Endometrium (tissue), 2 donors: ENCODE measurements around the gene C1QTNF6.

Experiments used
- FAIRE-seq: peaks from 2 replicates; lab custom pipeline; 2012; peaks lifted over from hg19 to GRCh38; lab: Jason Lieb, UNC
- donor health status: control.
- donor health status: control.

The C1QTNF6 gene

DNA sequence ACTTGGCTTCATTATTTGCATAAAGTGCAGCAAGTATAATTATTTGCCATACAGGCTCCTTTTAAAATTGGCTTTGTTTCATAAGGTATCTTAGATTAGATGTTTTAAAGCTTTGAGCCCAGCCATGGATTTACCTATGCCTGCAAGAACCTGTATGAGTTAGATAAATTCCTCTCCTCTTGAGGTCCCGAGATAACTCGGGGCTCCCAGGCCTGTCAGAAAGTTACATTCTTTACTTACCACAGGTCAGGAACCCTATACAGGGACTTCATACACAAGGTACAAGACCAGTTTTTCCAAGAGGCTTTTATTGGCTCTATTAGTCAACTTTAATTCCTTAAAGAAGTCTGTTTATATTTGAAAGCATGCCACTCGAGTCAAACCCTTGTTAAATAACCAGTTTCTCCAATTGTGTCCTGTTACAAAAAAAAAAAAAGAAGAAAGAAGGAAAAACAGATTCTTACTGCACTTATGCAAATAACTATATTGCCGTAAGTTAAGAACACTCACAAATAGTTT lies 2.3 kb upstream of the C1QTNF6 start:
- FAIRE-seq: no peak

- FAIRE-seq: no peak
Observed at GRCh38 chr22:37188901-37189466, 937 bp upstream of the C1QTNF6 start.

DNA sequence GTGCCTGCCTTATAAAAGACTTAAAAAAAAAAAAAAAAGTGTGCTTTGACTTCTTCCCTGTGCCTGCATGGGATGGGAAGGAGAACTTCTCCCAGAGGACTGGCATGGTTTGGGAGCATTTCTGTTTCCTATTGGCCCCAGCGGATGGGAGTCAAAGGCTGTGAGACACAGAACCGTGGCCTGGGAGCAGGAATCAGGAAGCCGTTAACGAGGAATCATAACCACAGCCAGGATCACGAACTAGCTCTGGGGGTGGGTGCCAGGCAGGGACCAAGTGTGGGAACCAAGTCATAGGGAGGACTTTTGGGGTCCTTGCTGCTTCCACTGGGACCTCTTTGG lies 526 bp downstream of the C1QTNF6 start:
- FAIRE-seq: no peak

DNA sequence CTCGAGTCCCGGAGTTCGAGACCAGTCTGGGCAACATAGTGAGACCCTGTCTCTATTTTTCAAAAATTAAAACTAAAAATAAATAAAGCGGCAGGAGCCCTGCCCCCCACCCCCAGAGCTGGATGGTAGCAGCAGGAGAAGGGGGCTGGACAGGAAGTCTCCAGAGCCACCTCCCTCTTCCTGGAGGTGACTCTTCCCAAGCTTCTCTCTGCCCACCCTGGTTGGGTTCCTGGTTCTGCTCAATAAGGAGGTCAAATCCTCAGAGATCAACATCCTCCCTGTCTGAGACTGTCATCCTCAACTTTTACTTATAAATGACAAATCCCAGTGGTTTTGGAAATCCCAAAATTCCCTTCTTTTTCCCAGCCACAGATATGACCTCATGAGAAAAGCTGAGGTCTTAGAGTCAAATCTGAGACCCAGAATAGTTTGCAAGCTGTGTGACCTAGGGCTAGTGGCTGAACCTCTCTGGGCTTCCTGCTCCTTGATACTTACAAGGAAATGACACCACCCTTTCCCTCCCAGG lies 987 bp downstream of the C1QTNF6 start:
- no peak for FAIRE-seq

GRCh38 chr22:37186228-37186996 lies 1.6 kb downstream of the C1QTNF6 start:
- FAIRE-seq: no peak

GRCh38 chr22:37185646-37186227 lies 2.3 kb downstream of the C1QTNF6 start:
- no peak for FAIRE-seq

- FAIRE-seq: no peak
Observed at GRCh38 chr22:37184816-37185541, 3.1 kb downstream of the C1QTNF6 start.

- FAIRE-seq: no peak
Observed at GRCh38 chr22:37184380-37184755, 3.7 kb downstream of the C1QTNF6 start.

DNA sequence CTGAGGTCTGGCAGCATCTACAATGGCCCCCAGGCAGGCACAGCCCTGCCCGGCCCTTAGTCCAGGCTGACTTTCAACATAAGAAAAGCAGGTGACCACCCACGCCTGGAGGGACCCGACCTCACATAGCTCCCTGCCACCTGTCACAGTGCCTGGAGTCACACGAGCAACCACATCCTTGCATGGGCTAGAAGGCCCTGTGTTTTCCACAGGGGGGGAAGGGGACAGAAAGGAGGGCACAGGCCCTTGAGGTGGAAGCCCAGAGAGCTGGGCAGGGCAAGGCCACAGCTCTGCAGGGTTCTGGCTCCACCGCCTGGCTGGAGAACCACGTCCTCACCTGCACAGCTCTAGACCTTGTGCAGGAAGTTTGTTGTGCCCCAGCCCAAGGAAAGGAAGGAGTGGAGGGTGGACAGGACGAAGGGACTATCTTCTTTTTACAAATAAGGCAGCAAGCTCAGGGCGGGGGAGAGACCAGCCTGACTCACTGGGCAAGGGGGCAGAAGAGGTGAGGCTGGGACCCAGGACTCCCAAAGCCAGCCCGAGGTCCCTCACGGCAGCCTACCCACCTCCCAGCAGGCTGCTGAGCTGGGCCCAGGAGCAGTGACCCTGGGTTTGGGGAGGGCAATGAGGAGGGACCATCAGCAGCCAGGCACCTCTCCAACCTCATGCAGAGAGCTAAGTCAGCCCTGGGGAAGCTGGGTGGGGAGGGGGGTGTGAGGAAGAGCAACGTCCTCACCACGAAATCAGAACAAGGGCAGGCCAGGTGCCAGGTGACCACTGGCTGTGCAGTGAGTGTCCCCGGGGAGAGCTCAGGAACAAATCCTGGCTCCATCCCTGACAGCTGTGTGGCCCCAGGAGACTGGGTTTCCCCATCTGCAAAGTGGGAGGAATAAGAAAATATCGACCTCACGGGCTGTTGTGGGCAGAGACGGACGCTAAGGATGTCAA lies 4.3 kb downstream of the C1QTNF6 start:
- FAIRE-seq: no peak

DNA sequence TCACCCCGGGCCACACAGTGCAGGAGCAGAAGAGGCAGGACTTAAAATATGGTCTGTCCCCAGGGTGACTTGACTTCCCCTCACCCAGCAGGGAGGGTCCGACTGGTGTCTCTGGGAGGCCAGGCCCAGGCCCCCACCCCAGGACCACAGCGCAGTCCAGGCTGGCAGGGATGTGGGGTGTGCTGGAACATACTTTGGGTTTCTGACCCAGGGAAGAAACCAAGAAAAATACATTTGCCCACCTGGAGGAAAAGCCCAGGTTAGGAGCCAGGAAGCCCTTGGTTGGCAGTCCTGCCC lies 5.2 kb downstream of the C1QTNF6 start:
- FAIRE-seq: no peak

DNA sequence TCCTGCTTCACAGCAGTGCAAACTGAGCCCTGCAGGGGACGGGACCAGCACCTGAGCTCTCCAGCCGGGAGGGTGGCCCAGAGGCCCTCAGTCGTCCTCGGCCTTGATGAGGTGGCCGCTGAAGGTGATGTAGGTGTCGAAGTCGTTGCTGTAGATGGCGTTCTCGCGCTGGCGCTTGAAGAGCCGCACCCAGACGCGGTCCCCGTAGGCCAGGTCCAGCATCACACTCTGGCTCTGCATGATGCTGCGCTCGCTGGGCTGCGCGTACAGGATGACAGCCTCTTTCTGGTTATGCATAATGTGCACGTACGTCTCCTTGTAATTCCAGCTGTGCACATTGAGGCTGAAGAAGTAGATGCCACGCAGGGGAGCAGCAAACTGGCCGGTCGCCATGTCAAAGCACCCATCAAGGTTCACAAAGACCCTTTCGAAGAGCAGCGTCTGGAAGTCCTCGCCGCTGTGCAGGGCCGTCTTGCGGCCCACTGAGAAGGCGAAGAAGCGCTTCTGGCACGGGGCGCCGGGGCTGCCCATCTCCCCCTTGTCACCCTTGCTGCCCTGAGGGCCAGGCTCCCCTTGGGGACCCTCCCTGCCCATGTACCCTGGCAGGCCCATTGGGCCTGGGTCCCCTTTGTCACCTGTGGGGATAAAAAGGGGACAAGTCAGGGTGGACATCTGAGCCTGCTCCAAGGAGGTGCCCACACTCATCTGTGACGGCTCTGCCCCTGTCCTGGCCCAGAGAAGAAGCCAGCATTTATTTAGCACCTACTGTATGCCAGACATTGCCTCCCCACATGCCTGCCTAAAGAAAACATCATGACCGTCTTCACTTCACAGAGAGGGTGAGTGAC lies 5.7 kb downstream of the C1QTNF6 start:
- no peak for FAIRE-seq

GRCh38 chr22:37181681-37182080 lies 6.4 kb downstream of the C1QTNF6 start:
- no peak for FAIRE-seq

GRCh38 chr22:37180531-37181231 lies 7.4 kb downstream of the C1QTNF6 start:
- FAIRE-seq: no peak

GRCh38 chr22:37179622-37180420 lies 8.2 kb downstream of the C1QTNF6 start:
- FAIRE-seq: no peak

DNA sequence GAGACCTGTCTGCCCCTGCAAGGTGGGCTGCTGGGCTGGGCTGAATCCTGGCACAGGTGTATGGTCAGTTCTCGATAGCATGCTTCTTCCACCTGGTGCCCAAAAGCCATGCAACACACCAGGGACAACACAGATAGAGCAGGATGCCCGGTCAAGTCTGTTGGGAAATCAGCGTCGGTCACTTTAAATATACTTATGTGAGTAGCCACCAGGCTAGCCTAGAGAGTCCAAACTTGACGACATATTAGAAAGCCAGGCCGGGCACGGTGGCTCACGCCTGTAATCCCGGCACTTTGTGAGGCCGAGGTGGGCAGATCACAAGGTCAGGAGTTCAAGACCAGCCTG lies 8.9 kb downstream of the C1QTNF6 start:
- FAIRE-seq: no peak

DNA sequence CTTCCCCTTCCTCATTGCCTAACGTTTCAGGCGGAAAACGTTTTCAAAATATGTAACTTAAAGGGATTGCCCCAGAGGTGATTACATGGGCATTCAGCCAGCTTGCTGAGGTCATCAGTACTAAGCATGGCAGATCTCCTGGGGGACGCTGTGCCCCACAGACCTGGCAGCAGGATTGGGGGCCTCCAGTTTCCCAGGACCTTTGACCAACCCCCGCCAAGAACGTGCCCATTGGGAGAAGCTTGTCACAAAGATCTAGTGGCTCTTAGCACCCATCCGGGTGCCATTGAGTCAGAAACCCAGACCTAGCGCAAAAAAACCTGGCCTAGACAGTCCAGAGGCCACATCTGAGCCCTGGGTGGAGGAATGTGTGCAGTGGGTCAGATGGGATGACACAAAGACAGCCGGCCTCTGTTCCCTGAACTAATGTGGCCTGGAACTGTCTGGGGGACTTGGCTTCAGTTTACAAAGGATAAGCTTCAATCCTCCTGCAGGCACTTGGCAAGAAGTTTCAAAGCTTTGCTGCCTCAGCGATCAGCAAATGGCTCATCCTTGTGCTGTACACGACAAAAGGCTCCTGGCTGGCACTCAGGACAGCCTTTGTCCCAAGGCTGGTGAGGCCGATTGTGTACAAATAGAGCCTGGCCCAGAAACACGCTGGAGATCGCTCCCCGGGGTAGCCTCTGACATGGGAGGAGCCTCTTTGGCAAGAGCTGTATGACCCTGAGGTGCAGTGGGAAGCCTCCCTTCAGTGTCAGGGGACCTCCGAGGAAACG lies 9.5 kb downstream of the C1QTNF6 start:
- no peak for FAIRE-seq

GRCh38 chr22:37177755-37178154 lies 10.3 kb downstream of the C1QTNF6 start:
- no peak for FAIRE-seq

- no peak for FAIRE-seq
Observed at GRCh38 chr22:37177221-37177620, 10.8 kb downstream of the C1QTNF6 start.
